ENCODE results near the gene SRSF5.
"Not testable (repeated sequence)": the region's sequence is repeated elsewhere in the genome, so short reads cannot be mapped to it uniquely, and the experiment has no call there.

SRSF5 gene

GRCh38 chr14:69766984-69767368 is at the start of gene SRSF5:
SRSF5 (plus strand) TSS chr14:69767142; CDS start chr14:69768157, 1,015 bp downstream.
- TF ChIP-seq ZC3H10 (CRISPR knock-in tag; IDR thresholded peaks at IDR 0.05) (no peak), RARB (CRISPR knock-in tag; IDR thresholded peaks at IDR 0.05) (0 out of 2 replicates have a peak, but pooled peaks have one; percentile 4), POU6F1 (CRISPR knock-in tag; IDR thresholded peaks at IDR 0.05; ENCODE audit: borderline replicate concordance, low read depth) (0 out of 2 replicates have a peak, but pooled peaks have one; percentile 37)
- ATAC-seq: peak; percentile 93

GRCh38 chr14:69718614-69719013 is 48.3 kb upstream of the SRSF5 start:
- not testable (repeated sequence) for ATAC-seq

- no peak for ATAC-seq
These were observed 47.4 kb upstream of the SRSF5 start for GRCh38 chr14:69719501-69719951.

GRCh38 chr14:69720912-69721311 is 46.0 kb upstream of the SRSF5 start:
- ATAC-seq: no peak
- TF ChIP-seq CREB5 (CRISPR knock-in tag; IDR thresholded peaks at IDR 0.05; ENCODE audit: low read depth): no peak
- no peak for TF ChIP-seq RARB (CRISPR knock-in tag; IDR thresholded peaks at IDR 0.05)
- TF ChIP-seq TCF4 (CRISPR knock-in tag; IDR thresholded peaks at IDR 0.05; ENCODE audit: borderline replicate concordance): no peak
- TF ChIP-seq ISL1 (CRISPR knock-in tag; IDR thresholded peaks at IDR 0.05): no peak
- TF ChIP-seq GLIS3 (CRISPR knock-in tag; IDR thresholded peaks at IDR 0.05): no peak
- TF ChIP-seq ZC3H10 (CRISPR knock-in tag; IDR thresholded peaks at IDR 0.05): no peak
- TF ChIP-seq BACH2 (CRISPR knock-in tag; IDR thresholded peaks at IDR 0.05; ENCODE audit: borderline replicate concordance): no peak
- no peak for TF ChIP-seq ZNF70 (CRISPR knock-in tag; IDR thresholded peaks at IDR 0.05)
- no peak for TF ChIP-seq ZNF565 (CRISPR knock-in tag; conservative IDR thresholded peaks at IDR 0.05; ENCODE audit: low read depth)
- TF ChIP-seq SNAI2 (CRISPR knock-in tag; IDR thresholded peaks at IDR 0.05): no peak
- no peak for TF ChIP-seq PPARA (CRISPR knock-in tag; IDR thresholded peaks at IDR 0.05; ENCODE audit: borderline replicate concordance)
- no peak for TF ChIP-seq TSHZ2 (CRISPR knock-in tag; IDR thresholded peaks at IDR 0.05)
- TF ChIP-seq CSRNP3 (CRISPR knock-in tag; IDR thresholded peaks at IDR 0.05): no peak
- no peak for TF ChIP-seq TOX (CRISPR knock-in tag; IDR thresholded peaks at IDR 0.05; ENCODE audit: borderline replicate concordance)
- no peak for TF ChIP-seq ESRRG (CRISPR knock-in tag; IDR thresholded peaks at IDR 0.05)

More at GRCh38 chr14:69719501-69719951, 47.4 kb upstream of the SRSF5 start:
- TF ChIP-seq ZC3H10 (CRISPR knock-in tag; IDR thresholded peaks at IDR 0.05): no peak

GRCh38 chr14:69726761-69727511 is 40.0 kb upstream of the SRSF5 start:
- peak; percentile 99 for ATAC-seq
- no peak for TF ChIP-seq TCF4 (CRISPR knock-in tag; IDR thresholded peaks at IDR 0.05; ENCODE audit: borderline replicate concordance)

GRCh38 chr14:69727860-69728259 is 39.1 kb upstream of the SRSF5 start:
- ATAC-seq: no peak
- TF ChIP-seq TSHZ2 (CRISPR knock-in tag; IDR thresholded peaks at IDR 0.05) (no peak), ZNF8 (CRISPR knock-in tag; IDR thresholded peaks at IDR 0.05) (no peak), ISL1 (CRISPR knock-in tag; IDR thresholded peaks at IDR 0.05) (no peak), CSDC2 (CRISPR knock-in tag; IDR thresholded peaks at IDR 0.05) (no peak), SNAI2 (CRISPR knock-in tag; IDR thresholded peaks at IDR 0.05) (no peak), GLIS3 (CRISPR knock-in tag; IDR thresholded peaks at IDR 0.05) (no peak), PPARA (CRISPR knock-in tag; IDR thresholded peaks at IDR 0.05; ENCODE audit: borderline replicate concordance) (no peak), RARB (CRISPR knock-in tag; IDR thresholded peaks at IDR 0.05) (no peak), ZNF70 (CRISPR knock-in tag; IDR thresholded peaks at IDR 0.05) (no peak), ZNF565 (CRISPR knock-in tag; conservative IDR thresholded peaks at IDR 0.05; ENCODE audit: low read depth) (no peak), CSRNP3 (CRISPR knock-in tag; IDR thresholded peaks at IDR 0.05) (no peak), TCF4 (CRISPR knock-in tag; IDR thresholded peaks at IDR 0.05; ENCODE audit: borderline replicate concordance) (no peak), ESRRG (CRISPR knock-in tag; IDR thresholded peaks at IDR 0.05) (no peak), TOX (CRISPR knock-in tag; IDR thresholded peaks at IDR 0.05; ENCODE audit: borderline replicate concordance) (no peak), ZC3H10 (CRISPR knock-in tag; IDR thresholded peaks at IDR 0.05) (no peak)
